Lower lobe of right lung (tissue), 2 donors: Measurements from ENCODE around the gene HAGHL. TPM values are rescaled to one million over a fixed set of nuclear protein-coding genes. Genes with fewer than 3 reads are reported as not detected.
"Not testable (repeated sequence)": the region's sequence is repeated elsewhere in the genome, so short reads cannot be mapped to it uniquely, and the experiment has no call there.

Source experiments
- ATAC-seq, 2 donors: fragments of 200-7000 bp; cut with Tn5 transposase; one replicate each; pipeline ENCODE4 v1.9.1; 2020 to 2022; ENCODE audit warnings: mild to moderate bottlenecking in 2 of 2, moderate library complexity in 2 of 2
- DNase-seq: peaks from one replicate; pipeline ENCODE4 v3.0.0-alpha.2; 2020
- H3K27ac ChIP-seq: fragments of 200-600 bp; one replicate; pipeline ENCODE4 v1.8.0; 2022
- H3K27me3 ChIP-seq: fragments of 200-600 bp; one replicate; pipeline ENCODE4 v1.8.0; 2022; ENCODE audit warnings: low read depth
- H3K36me3 ChIP-seq: fragments of 200-600 bp; one replicate; pipeline ENCODE4 v1.8.0; 2022; ENCODE audit warnings: mild to moderate bottlenecking
- H3K4me1 ChIP-seq: fragments of 200-600 bp; one replicate; pipeline ENCODE4 v1.8.0; 2022
- H3K4me3 ChIP-seq: fragments of 200-600 bp; one replicate; pipeline ENCODE4 v1.8.0; 2022; ENCODE audit warnings: mild to moderate bottlenecking
- H3K9me3 ChIP-seq: fragments of 200-600 bp; one replicate; pipeline ENCODE4 v1.8.0; 2022
- CTCF ChIP-seq: fragments of 200-600 bp; IDR thresholded peaks from one replicate; pipeline ENCODE4 v1.8.0; 2022; ENCODE audit warnings: antibody characterized with exemption, mild to moderate bottlenecking
- intact Hi-C: fragments of 100-400 bp; cut with DNase I; formaldehyde crosslinking; loops from one replicate; pipeline ENCODE4 v1.11.0; 2022
- total RNA-seq: library from RNA; stranded (reverse); fragmentation: NEBNext Ultra II Directional; extraction: Animal tissue kit (Norgen Biotek cat#: 25700); gene quantifications from one replicate; pipeline ENCODE4 v1.2.1, GENCODE V29; 2021
- donor health status: DM: no; HTN: yes; CAD: no; lungs with severe emphysema.

Gene HAGHL
- total RNA-seq, 1 donor from 2014 or later = 15.6 TPM

GRCh38 chr16:750485-750884 is 23.6 kb downstream of the HAGHL start:
- TF ChIP-seq CTCF = no peak
- intact Hi-C loops = no loop called here
- no peaks in the 10 kb centered on the region for H3K9me3 ChIP-seq
- no peaks in the 10 kb centered on the region for H3K36me3 ChIP-seq
- no peak for ATAC-seq
- no peak for DNase-seq
- no peak overlapping the region for H3K27ac ChIP-seq
- H3K27me3 ChIP-seq = no peaks in the 10 kb centered on the region
- no peaks in the 10 kb centered on the region for H3K4me1 ChIP-seq
- H3K4me3 ChIP-seq = no peak overlapping the region

GRCh38 chr16:751152-752006 is 24.5 kb downstream of the HAGHL start:
- H3K4me1 ChIP-seq = no peaks in the 10 kb centered on the region
- DNase-seq (peak; percentile 49), ATAC-seq (peak; percentile 63 to 82)
- no peak overlapping the region for H3K4me3 ChIP-seq
- intact Hi-C loops = no loop called here
- no peaks in the 10 kb centered on the region for H3K9me3 ChIP-seq
- H3K36me3 ChIP-seq = no peaks in the 10 kb centered on the region
- TF ChIP-seq CTCF = no peak
- no peaks in the 10 kb centered on the region for H3K27me3 ChIP-seq
- no peak overlapping the region for H3K27ac ChIP-seq

GRCh38 chr16:752007-752312 is 25.1 kb downstream of the HAGHL start:
- Histone ChIP-seq H3K36me3 (no peaks in the 10 kb centered on the region), H3K9me3 (no peaks in the 10 kb centered on the region), H3K4me1 (no peaks in the 10 kb centered on the region), H3K4me3 (no peak overlapping the region), H3K27me3 (no peaks in the 10 kb centered on the region), H3K27ac (no peak overlapping the region)
- ATAC-seq = no peak
- DNase-seq = no peak
- intact Hi-C loops = no loop called here
- no peak for TF ChIP-seq CTCF

- ATAC-seq, H3K36me3 ChIP-seq, H3K4me3 ChIP-seq, H3K4me1 ChIP-seq, intact Hi-C loops, H3K27me3 ChIP-seq, H3K9me3 ChIP-seq, DNase-seq, H3K27ac ChIP-seq: not testable (repeated sequence)
Observed at GRCh38 chr16:754121-754607, 27.3 kb downstream of the HAGHL start.

GRCh38 chr16:754656-755055 is 27.8 kb downstream of the HAGHL start:
- intact Hi-C loops = no loop called here
- H3K4me1 ChIP-seq = no peaks in the 10 kb centered on the region
- TF ChIP-seq CTCF = no peak
- DNase-seq (no peak), ATAC-seq (peak in 1 of 2 donors; percentile 8)
- no peaks in the 10 kb centered on the region for H3K9me3 ChIP-seq
- no peak overlapping the region for H3K27ac ChIP-seq
- H3K36me3 ChIP-seq = no peaks in the 10 kb centered on the region
- H3K27me3 ChIP-seq = no peaks in the 10 kb centered on the region
- no peak overlapping the region for H3K4me3 ChIP-seq

GRCh38 chr16:756428-756827 is 29.5 kb downstream of the HAGHL start:
- TF ChIP-seq CTCF = no peak
- H3K36me3 ChIP-seq = no peaks in the 10 kb centered on the region
- H3K4me1 ChIP-seq = peaks cover 8% of the 10 kb centered on the region
- no peak overlapping the region for H3K4me3 ChIP-seq
- ATAC-seq (no peak), DNase-seq (no peak)
- intact Hi-C loops = no loop called here
- no peaks in the 10 kb centered on the region for H3K9me3 ChIP-seq
- no peaks in the 10 kb centered on the region for H3K27me3 ChIP-seq
- no peak overlapping the region for H3K27ac ChIP-seq
